GM21423 (cell line): ENCODE data around the gene SRL.
"Not testable (repeated sequence)": the region's sequence is repeated elsewhere in the genome, so short reads cannot be mapped to it uniquely, and the experiment has no call there.

ENCODE experiments used
- ATAC-seq: cut with Tn5 transposase; IDR thresholded peaks from one replicate; pipeline ENCODE4 v1.9.1; 2021; ENCODE audit warnings: mild to moderate bottlenecking, moderate library complexity; ENCODE audit not compliant: unreplicated experiment

Gene SRL

DNA sequence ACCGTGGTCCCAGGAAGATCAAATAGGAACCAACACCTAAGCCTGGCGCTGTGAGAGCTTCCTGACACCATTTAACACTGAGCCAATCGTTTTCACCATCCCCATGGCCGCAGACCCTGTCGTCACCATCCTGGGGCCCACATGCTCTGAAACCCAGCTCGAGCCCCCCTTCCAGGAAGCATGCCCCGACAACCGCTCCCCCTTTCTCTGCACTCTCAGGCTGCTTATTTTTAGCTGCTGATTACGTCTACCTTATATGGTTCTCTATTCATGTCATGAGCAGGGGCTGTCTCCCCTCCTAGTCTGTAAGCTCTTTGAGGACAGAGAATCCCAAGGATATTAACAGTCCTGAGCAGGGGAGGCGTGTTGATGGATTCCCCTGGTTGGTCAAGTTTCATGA, 10.5 kb downstream of the SRL start:
- no peak for ATAC-seq

DNA sequence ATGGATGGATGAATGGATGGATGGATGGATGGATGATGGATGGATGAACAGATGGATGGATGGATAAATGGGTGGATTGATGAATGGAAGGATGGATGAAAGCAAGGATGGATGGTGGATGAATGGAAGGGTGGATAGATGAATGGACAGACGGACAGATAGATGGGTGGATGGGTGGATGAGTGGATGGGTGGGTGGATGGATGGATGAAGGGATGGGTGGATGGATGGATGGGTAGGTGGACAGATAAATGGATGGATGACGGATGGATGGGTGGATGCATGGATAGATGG, 14.9 kb downstream of the SRL start:
- no peak for ATAC-seq

DNA sequence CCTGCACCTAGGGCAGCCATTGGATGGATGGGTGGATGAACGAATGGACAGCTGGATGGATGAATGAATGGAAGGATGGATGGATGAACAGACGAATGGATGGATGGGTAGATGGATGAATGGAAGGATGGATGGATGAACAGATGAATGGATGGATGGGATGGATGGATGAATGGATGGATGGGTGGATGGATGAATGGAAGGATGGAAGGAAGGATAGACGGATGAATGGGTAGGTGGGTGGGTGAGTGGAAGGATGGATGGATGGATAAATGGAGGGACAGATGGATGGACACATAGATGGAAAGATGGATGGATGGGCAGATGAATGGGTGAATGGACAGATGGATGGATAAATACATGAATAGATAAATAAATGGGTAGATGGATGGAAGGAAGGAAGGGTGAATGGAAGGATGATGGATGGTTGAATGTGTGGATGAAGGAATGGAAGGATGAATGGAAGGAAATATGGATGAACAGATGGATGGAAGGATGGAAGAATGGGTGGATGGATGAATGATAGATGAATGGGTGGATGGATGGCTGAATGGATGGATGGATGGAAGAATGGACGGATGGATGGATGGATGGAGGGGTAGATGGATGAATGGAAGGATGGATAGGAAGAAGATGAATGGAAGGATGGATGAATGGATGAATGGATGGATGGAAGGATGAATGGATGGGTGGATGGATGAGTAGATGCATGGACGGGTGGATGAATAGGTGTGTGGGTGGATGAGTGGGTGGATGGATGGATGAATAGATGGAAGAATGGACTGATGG, 15.4 kb downstream of the SRL start:
- no peak for ATAC-seq

DNA sequence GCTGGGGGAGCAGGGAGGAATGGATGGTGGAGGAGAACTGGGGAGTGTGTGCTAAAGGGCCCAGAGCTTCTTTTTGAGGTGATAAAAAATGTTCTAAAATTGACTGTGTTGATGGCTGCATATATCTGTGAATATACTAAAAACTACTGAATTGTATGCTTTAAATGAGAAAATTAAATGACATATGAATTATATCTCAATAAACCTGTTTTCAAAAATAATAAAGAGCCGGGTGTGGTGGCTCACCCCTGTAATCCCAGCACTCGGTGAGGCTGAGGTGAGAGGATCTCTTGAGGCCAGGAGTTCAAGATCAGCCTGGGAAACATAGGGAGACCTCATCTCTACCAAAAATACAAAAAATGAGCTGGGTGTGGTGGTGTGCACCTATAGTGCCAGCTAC, 16.8 kb downstream of the SRL start:
- ATAC-seq, result no peak

DNA sequence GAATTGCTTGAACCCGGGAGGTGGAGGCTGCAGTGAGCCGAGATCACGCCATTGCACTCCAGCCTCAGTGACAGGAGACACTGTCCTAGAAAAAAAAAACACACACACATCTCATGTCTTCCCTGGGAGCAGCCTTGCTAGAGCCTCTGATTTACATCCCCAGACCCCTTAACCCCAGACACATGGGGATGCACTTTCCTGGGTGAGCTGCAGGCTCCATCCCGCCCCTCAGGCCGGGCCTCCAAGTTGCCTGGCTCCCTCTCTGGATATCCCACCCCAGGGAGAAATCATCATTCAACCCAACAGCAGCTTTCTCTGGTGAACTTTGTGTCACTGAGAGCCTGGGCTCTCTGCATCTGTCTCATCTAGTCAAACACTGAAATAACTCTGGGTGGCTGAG, 21.5 kb downstream of the SRL start:
- ATAC-seq, result no peak

DNA sequence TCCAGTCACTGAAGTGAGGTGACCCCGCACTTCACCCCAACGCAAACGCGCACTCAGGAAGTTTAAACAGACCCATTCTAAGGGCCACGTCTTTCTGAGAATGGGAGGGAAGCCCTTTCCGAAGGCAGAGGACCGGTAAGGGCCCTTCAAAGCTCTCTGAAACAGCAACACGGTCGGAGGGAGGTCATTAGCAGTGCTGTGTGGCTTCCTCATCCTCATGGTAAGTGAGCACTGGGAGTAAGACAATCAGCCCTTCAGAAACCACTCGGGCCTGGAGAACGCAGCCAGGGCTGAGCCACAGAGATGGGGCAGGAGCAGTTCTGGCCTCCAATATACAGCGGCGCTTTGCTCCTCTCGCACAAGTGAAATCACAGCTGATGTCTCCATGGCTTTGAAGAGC, 23.7 kb downstream of the SRL start:
- no peak for ATAC-seq

DNA sequence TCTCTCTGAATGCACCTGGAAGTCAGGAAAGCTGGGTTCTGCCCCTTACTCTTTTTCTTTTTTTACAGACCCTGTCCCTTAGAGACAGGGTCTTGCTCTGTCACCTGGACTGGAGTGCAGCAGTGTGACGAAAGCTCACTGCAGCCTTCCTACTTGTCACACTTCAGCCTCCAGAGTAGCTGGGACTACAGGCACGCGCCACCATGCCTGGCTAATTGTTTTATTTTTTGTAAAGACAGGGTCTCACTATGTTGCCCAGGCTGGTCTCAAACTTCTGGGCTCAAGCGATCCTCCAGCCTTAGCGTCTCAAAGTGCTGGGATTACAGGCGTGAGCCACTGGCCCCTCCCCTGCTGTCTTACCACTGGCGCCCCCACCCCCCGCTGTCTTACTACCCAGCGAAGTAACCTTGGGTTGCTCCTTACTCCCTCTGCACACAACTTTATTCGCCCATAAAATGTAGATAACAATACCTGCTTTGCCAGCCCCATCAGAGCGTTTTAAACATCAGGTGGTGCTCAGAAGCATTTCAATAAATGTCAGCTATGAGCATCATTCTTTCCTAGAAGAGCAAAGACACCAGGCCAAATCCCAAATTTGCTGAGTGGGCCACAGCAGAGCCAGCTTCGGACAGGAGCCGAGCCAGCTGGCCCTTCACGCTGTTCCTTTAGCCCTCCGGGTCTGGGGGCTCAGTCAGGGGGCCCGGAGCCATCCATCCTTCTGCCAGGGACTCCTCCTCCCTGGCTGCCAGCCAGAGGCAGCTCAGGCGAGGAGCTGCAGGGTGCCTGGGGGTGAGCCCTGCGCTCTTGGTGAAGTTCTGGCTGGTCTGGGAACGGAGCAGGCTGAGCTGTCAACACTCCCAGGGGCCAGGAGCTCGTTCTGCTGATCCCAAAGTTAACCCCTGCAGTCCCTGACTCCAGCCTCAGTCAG, 24.4 kb downstream of the SRL start:
- ATAC-seq, result no peak

DNA sequence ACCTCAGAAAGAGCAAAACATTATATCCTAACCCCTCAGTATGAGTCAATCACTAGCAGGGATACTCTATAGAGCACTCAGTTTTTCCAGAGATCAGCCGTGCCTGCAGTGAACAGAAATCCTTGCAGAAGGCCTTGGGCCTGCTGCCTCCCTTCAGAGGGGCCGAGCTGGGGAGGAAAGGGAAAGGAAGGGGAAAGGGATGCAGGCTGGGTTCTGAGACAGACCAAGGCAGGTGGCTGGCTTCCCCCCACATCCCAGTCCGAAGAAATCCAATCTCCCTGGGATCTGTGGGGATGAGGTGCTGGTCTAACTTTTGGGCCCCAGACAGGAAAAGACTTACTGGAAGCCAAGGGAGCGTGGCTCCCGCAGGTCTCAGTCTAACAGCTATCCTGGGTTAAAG, 25.3 kb downstream of the SRL start:
- no peak for ATAC-seq

DNA sequence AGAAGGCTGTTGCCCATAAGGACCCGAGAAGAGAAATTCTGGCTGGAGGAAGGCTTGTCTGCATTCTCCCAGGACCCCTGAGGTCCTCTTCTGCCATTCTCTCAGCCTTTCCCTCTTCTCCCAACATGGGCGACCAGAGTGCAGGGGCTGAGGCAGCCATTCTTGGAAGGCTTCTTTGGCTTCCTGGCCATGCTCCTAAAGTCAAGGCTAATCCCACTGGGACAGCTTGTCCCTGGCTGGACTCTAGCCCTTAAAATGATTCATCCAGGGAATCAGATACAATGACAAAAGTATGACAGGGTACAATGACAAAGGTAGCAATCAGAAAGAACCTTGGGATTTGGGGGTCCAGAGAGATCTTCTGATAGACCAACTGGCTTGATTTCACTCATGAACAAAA, 26.8 kb downstream of the SRL start:
- no peak for ATAC-seq

DNA sequence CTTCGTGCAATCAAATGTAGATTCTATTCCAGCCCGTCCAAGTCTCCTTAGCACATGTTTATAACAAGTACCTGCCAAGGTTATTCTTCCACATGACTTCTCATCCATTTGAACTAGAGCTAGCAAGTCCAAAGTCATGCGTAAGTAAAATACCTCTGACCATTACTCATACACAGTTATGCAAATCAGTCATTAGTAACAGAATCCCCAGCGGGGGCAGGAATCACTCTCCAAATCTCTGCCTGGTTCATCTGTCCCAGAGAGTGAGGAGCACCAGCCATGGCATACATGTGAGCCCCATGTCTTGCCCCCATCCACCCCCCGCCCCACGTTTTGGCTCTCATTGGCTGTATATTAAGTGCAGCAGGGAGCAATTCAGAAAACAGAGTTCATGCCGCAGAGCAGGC, 27.7 kb downstream of the SRL start:
- no peak for ATAC-seq

DNA sequence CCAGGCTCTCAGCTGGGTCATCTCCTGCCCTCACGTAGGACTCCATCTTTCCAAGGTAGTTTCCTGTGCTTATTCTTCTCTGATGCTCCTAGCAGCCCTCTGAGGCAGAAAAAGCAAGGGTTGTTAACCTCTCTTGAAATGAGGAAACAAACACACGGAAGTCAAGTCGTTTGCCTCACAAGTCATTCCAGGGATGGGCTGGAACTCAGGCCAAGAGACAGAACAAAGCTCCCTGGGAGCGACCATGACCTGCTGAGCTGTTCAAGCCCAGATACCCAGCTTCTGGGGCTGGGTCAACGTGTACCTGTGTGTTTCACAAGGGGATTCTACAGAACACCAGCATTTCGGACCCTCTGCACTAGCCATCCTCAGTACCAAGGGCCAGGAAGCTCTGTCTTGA, 28.1 kb downstream of the SRL start:
- no peak for ATAC-seq

DNA sequence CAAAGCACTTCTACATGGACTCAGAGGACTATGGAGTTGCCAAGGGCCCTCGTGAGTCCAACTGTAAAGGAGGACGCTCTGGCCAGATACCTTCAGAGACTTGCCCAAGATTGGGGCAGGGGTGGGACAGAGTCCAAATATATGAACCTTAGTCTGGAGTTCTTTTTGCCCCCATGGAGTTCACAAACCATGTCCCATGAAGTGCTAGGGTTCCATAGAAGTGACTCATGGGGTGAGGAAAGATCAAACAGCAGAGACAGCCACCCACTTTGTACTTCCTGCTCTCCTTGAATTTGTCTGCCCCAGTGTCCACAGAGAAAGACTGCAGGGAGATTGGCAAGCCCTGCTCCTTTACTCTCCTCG, 29.0 kb downstream of the SRL start:
- ATAC-seq, result no peak

DNA sequence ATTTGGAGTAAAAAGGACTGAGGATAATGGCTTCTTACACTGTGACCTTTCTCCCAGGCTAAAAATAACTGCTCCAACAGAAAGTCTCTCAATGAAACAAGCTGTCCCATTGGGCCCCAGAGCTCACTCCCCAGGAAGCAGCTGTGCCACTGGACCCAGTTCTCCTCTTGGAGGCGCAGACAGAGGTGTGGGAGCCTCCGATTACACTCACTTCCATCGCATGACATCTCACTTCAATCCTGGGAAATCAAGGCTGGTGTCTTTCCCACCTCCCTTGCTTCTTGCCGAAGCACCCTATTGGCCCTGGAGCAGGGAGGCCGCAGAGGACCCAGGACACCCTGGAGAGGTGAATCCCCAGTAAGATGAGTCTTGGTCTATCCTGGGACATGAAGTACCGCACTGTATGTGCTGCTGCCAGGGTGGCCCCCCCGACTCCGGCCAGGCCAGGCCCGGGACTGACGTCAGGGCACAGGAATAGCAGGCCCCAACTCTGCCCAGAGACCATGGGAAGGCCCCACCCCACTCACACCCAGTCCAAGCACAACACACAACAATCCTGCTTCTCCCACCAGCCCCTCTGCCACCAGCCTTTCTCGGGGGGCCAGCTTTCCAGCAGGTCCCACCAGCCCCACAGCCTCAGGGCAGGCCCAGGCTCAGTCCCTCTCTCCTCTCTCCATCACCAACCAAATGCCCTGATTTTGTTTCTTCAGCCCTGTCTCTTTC, 29.5 kb downstream of the SRL start:
- ATAC-seq, result no peak

DNA sequence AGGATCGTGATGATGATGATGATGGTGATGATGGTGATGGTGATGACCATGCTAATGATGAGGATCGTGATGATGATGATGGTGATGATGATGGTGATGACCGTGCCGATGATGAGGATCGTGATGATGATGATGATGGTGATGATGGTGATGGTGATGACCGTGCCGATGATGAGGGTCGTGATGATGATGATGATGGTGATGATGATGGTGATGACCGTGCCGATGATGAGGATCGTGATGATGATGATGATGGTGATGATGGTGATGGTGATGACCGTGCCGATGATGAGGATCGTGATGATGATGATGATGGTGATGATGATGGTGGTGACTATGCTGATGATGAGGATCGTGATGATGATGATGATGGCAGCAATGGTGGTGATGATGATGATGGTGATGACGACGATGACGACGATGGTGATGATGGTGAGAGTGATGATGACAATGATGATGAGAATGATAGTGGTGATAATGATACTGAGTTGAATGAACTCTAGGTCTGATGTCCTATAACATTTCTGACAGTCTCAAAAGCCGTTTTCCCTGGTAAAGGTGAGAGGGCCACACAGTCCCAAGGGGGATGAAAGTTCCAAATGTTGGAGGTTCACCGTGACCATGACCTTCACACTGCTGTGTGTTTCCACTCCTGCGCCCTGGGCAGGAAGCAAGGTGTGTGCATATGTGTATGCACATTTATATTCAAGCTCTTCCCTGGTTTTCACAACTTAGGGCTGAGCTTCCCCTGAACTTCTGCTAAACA, 30.3 kb downstream of the SRL start:
- not testable (repeated sequence) for ATAC-seq

DNA sequence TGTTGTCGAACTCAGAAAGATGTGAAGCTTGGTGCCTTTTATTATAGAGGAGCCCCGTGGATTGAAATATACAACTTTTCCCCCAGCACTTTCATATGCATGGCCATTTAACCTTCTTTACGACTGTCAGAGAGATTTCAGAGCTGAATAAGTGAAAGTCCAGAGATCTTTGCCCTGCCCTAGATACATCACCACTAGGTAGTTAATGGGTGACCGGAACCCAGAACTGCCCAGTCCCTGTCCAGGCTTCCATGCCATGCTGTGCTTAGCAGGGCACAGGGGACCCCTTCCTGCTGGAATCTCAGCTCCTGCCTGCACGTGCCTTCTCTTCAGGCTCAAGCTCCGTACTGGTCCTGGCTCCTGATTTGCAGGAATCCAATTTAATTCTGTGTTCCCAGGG, 32.2 kb downstream of the SRL start:
- ATAC-seq, result no peak

DNA sequence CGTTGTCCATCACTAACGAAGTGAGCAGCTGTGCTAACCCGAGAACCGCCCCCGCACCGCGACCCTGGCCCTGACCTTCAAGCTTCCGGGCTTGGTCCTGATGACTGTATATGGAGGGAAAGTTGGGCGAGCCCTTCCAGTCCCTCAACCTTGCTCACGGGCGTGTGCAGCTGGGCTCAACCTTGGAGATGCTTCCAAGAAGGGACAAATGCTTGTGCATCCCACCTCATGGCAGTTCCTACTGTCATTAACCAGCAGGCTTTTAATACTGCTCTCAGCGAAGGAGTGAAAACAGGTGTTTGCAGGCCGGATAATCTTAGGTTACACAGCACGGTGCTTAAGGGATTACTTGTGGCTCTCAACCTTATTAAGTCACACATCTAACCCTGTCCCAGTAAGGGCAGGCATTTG, 33.5 kb downstream of the SRL start:
- ATAC-seq, result no peak

DNA sequence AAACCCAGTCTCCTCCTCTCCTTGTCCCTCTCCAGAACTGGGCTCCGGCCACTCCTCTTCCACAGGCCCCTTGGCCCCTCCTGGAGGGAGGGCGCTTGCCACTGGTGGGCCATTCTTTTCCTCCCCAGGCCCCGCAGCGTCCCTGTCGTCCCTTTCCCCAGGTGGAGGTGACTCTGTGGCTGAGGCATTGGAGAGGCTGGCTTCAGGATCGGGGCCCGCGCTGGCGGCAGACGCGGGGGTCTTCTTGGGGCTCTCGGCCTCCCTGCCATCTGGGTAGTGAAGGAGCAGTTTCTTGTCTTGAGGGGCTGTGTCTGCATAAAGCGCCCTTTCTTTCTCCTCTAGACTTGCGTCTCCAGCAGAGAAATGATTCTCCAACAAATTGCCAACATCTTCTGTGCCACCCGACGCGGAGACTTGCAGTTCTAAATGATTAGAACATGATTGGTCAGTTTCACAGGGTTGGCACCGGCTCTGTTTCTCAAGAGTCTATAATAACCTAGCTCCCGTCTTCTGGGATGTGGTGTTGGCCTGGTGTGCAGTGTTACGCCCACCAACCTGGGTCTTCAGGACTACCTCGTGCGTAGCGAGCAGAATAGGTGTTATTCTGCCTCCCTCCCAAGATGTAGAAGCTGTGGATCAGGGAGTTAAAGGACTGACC, 34.1 kb downstream of the SRL start:
- ATAC-seq, result no peak

DNA sequence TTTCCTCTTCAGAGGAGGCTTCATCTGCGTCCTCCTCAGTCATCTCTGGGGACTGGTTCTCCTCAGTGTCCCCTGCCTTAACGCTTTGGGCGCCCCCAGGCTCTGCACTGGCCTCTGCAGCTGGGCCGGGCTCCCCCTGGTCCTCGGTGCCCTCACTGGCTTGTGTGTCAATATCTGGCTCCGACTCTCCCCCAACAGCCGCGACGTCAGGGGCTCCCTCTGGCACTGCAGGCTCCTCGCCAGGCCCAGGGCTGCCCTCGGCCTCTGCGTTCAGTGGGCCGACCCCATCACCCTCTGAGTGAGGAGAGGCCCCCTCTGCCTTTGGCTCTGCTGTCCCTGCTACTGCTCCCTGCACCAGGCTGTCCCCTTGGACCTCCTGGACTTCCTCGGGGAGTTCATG, 34.7 kb downstream of the SRL start:
- ATAC-seq, result no peak

DNA sequence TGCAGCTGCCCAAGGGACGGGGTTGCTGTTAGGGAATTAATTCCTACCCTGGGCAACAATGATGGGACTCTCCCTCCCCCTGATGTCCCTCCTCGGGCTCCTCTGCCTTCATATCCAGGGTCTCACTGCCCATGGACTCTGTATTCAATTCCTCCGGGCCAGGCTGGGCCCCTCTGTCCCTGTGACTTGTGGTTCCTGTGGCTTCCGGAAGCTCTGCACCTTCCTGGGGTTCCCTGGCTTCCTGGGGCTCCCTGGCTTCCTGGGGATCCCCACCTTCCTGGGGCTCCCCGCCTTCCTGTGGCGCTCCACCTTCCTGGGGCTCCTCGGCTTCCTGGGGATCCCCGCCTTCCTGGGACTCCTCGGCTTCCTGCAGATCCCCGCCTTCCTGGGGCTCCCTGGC, 35.2 kb downstream of the SRL start:
- no peak for ATAC-seq

DNA sequence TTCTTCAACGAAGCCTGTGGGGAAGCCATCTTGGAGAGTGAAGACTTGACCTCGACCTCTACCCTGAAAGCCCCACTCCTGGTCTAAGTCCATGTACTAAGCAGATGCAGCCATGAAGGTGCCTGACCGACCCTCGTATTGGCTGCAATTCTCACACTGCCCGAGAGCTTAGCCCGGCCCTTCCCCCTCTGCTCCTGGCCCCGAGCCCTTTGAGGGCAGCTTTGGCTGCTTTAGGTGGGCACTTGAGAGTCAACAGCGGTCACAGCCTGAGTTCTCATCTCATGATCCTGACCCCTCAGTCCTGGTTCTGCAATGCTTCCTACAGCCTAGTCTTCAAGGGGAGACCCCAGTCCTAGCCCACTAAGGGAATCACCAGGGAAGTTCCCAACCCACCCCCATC, 35.9 kb downstream of the SRL start:
- ATAC-seq, result no peak

DNA sequence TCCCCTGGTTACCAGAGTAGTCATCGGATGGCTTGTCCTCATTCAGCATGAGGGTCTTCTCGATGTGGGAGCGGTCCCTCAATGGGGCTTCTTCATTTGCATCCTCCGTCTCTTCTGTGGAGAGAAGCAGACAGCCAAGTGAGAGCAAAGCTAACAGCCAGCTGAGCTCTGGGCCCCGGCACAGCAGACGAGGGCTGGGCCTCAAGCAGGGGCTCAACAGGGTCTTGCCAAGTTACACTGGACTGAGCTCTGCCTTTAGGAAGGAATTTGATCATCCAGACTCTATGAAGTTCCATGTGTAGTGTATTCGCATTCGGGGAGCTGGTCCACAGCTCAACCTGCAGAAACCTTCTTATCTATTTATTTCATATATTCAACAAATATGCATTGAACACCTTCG, 37.4 kb downstream of the SRL start:
- ATAC-seq, result no peak
